Activated CD4-positive, CD25-positive, alpha-beta regulatory T cell (primary cell): Measurements from ENCODE around the gene MCAT.
"Not testable (repeated sequence)": the region's sequence is repeated elsewhere in the genome, so short reads cannot be mapped to it uniquely, and the experiment has no call there.

Experiments used
- DNase-seq, 4 experiments: peaks; one replicate each; lab custom pipeline; 2025; lab: John Stamatoyannopoulos, UW

The MCAT gene

DNA sequence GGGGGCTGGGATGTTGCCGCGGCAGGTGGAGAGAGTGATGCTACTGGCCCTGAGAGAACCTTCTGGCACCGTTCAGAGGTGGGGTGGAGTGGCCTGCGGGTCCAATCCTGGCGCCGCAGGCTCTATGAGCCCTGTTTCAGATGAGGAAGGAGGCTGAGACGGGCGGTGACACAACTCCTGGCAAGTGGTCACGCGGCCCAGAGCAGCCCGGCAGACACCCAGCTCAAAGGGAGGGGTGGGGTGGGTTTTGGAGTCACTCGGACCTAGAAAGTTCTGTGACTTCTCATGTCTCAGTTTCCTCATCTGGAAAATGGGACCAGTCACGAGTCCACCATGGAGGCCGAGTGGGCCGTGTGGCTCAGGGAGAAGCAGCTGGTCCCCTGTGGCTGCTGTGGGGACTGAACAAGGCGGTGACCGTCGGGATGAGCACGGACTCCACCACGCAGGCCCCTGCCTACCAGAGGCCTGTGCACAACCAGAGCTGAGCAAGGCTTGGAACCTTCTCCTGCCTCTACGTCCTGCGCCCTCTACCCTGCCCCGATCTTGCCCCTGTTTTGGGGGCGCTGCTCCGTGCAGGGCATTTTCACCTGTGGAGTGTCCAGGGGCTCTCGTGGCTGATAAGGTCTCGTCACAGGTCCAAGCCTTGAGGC, 11.8 kb upstream of the MCAT start:
- DNase-seq: no peak

GRCh38 chr22:43153899-43154298, 10.7 kb upstream of the MCAT start:
- DNase-seq: no peak

DNA sequence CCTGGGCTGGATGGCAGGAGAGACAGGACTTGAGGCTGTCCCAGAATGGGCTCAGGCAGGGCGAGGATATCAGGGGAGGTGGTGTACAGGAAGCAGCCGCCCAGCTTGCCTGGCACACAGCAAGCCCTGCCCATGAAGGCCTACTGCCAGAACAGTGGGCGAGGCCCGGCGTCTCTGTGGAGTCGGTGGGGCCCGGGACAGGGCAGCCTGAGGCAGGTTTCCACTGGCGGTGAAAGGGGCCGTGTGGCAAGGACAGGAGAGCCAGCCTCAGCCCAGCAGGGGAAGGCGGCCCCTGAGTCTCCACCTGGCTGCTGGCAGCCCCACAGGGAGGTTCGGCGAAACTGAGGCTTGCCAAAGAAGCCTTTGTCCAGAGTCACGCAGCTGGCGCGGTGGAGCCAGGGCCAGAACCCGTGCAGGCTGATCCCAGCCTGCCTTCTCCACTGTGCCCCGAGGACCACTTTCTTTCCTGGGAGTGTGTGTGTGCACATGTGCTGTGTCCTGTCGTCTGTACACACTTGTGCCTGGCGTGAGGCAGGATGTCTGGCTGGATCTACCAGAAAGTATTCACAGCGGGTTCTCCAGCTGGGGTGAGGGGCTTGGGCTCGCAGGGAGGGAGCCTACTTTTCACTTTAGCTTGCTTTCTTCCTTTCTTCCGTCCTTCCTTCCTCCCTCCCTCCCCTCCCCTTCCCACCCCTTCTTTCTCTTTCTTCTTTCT, 9.3 kb upstream of the MCAT start:
- peak; percentile 21 to 54 (median 26) for DNase-seq

GRCh38 chr22:43152003-43152356, 8.8 kb upstream of the MCAT start:
- DNase-seq: no peak

DNA sequence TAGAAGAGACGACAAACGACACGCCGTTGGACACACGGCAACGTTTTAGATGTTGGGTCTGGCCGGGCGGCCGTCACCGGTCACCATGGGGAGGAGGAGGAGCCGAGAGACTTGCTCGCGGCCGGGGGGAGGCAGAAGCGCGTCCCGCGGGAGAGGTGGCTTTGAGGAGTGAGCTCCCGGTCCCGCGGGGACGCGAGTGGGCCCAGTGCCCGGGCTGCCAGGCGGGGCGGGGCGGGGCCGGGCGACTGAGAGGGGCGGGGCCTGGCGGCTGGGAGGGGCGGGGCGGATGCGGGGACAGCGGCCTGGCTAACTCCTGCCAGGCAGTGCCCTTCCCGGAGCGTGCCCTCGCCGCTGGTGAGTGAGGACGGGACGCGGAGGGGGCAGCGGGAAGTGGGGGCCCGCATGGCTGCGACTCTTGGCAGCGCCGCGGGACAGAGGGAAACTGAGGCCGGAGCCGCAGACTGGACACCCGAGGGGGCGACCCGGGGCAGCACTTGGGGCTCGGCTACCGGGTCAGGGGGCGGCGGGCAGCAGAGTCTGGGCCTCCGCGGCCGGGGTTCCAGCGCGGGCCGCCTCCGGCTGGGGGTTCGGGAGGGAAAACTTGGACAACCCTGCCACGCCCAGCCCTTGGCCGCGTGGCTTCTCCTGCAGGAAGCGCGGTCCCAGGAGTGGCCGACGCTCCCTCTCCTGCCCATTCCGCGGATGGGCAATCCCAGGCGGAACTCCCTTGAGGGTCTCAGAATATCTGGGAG, 8.2 kb upstream of the MCAT start, which contains the start of gene TSPO:
Gene TSPO, plus strand, starts transcription at position 309 of the 752 bp plus-strand sequence. CDS start 7,680 bp downstream, outside the sequence.
- DNase-seq: peak; percentile 33 to 50 (median 46)

GRCh38 chr22:43150731-43151206, 7.6 kb upstream of the MCAT start:
- DNase-seq: no peak

DNA sequence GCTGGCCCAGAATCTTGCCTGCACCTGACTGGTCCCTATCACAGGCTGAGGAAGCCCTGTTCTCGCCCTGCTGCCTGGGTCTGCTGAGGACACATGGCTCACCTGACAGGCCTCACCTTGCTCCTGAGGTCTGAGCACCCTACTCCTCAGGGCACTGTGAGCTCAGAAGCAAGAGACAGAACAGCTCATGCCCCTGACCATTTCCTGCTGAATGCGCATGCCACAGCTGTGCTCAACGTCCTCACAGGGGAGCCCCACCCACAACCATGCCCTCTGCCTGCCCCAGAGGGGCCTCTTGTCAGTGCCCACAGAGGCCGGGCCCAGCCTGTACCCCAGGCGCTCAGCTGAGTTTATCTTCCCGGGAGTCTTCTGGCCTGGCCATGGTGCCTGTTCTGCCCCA, 5.4 kb upstream of the MCAT start:
- no peak for DNase-seq

DNA sequence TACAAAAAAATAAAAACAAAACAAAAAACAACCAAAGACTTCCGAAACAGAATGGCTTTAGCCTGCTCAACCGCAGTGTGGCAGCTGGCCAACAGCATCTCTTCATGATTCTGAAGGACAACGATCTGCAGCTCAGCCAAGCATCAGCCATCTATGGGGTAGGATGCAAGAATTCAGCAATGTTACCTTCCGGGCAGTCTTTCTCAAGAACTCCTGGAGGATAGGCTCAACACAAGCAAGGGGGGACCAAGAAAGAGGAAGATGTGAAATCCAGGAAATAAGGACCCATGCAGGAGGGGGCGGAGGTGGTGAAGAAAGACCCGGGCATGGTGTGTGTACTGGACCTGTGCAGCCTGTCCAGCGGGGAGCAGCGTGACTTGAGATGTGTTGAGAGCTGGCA, 4.6 kb upstream of the MCAT start:
- no peak for DNase-seq

DNA sequence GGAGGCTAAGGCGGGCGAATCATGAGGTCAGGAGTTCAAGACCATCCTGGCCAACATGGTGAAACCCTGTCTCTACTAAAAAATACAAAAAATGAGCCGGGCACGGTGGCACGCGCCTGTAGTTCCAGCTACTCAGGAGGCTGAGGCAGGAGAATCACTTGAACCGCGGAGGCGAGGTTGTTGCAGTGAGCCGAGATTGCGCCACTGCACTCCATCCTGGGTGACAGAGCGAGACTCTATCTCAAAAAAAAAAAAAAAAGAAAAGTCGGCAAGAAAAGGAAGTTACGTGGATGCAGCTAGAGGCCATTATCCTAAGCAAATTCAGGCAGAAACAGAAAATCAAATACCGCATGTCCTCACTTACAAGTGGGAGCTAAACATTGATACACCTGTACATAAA, 3.1 kb upstream of the MCAT start:
- not testable (repeated sequence) for DNase-seq

GRCh38 chr22:43145371-43145770, 2.2 kb upstream of the MCAT start:
- not testable (repeated sequence) for DNase-seq

GRCh38 chr22:43144949-43145348, 1.8 kb upstream of the MCAT start:
- DNase-seq: no peak

DNA sequence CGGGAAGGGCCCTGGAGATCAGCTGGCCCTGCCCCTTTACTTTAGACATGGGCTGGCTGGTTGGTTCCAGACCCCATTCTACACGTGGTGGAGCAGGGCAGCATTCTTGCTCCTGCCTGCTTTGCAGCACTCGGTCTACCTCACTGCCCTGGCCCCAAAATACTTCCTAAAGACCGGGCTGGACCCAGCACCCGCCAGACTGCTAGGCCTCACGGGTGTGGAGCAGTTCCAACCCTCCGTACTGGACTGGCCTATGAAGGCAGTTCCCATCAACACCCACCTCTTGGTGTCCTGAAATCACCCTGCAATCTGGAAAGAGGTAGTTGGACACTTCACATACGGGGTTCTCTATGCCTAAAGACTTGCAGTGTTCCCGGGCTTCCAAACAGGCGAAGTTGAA, 6.4 kb downstream of the MCAT start:
- DNase-seq: no peak

DNA sequence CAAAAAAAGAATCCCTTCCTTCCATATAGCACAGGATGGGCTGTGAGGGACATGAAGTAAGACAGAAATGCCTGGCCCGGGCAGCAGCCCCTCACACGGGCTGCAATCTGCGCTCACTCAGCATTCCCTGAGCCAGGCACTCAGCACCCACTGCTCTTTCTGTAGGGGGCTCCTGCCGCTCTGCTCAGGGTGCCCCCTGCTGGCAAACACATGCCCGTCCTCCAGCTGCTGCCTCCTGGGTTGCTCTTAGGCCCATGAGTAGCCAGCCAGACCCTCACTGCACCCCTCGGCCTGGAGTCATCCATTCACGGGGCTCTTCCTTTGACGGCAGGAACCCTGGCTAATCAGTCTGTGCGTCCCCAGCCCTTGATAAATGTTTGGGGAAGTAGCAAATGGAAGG, 6.9 kb downstream of the MCAT start:
- DNase-seq: peak in 2 of 4 experiments; percentile 12 to 17

GRCh38 chr22:43135565-43135964, 7.6 kb downstream of the MCAT start:
- no peak for DNase-seq

- no peak for DNase-seq
Measured at GRCh38 chr22:43134553-43134952, 8.6 kb downstream of the MCAT start.

- DNase-seq: no peak
Measured at GRCh38 chr22:43133401-43133800, 9.8 kb downstream of the MCAT start.

DNA sequence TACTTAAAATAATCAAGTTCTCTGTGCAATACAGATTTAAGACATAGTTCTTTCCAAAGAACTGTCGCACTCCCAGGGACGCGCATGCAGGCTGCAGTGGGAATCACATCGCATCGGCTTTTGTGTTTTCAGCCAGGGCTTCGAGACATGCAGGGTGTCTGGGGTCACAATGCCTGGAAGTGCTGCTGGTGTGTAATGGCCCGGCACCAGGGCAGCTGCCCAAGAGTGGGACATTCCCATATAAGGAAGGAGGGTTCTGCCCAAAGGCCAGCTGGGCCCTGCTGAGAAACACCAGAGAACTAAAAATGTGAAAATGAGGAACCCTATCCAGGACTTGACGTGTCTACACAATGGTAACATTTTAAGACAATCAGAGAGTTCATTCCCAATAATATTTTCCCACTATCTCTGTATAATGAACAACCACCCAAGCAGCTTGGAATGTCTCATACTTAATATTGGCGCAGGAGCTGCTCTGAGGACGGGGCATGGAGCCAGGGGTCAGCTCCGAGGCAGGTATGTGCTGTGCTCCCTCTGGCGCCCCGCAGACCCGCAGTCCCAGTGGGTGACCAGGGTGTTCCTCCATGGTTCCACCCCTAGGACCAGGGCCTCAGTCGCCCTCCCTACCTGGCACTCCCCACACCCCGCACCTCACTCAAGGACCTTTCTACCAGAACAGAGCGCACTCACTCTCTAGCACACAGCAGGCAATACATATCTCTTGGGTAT, 11.3 kb downstream of the MCAT start:
- DNase-seq: no peak

- DNase-seq: no peak
Measured at GRCh38 chr22:43129426-43130425, 13.5 kb downstream of the MCAT start.

DNA sequence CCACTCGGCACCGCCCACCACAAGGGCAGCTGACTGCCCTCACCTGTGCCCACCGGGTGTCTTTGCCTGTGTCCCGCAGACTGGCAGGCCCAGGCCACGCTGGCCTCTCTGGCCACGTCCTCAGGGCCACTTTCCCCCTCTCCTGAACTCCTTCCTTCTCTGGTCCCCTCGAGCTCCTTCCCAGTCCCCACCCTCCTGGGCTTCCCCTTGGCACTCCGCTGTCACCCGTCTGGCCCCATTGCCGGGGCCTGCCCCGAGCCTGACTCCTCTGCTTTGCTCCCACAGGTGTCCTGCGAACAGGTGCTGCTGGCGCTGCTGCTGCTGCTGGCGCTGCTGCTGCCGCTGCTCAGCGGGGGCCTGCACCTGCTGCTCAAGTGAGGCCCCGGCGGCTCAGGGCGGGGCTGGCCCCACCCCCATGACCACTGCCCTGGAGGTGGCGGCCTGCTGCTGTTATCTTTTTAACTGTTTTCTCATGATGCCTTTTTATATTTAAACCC, 14.2 kb downstream of the MCAT start:
- DNase-seq: no peak

DNA sequence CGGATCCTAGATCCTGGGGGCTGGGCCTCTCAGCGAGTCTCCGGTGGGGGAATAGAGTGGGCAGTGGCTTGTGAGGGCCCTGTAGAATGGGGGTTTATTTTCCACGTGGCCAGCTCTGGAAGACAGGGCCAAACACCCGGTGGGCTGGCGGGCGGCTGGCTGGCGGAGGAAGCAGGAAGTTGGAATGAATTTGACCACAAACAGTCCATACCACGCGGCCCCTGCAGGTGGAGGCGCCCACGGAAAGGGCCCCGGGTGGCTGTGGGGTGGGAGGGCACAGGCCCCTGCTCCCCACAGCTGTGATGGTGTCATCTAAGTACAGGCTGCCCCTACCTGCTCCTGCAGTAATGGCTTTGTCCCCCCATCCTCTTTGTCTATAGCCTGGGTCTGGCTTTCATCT, 15.1 kb downstream of the MCAT start:
- DNase-seq: no peak
